ENCODE data around the gene HAPSTR1.

The HAPSTR1 gene

GRCh38 chr16:9118170-9118569 is 26.7 kb downstream of the HAPSTR1 start:
- DNase-seq (ENCODE audit: insufficient read length, low spot score): no peak
- FAIRE-seq: no peak

- DNase-seq (ENCODE audit: insufficient read length, low spot score) (no peak), FAIRE-seq (no peak)
Observed at GRCh38 chr16:9119795-9120194, 28.4 kb downstream of the HAPSTR1 start.

- no peak for DNase-seq (ENCODE audit: insufficient read length, low spot score)
- FAIRE-seq: no peak
Observed at GRCh38 chr16:9122342-9122741, 30.9 kb downstream of the HAPSTR1 start.

- no peak for FAIRE-seq
- no peak for DNase-seq (ENCODE audit: insufficient read length, low spot score)
Observed at GRCh38 chr16:9122969-9123368, 31.5 kb downstream of the HAPSTR1 start.

GRCh38 chr16:9123401-9123800 is 32.0 kb downstream of the HAPSTR1 start:
- DNase-seq (ENCODE audit: insufficient read length, low spot score) (no peak), FAIRE-seq (no peak)

- DNase-seq (ENCODE audit: insufficient read length, low spot score) (no peak), FAIRE-seq (no peak)
Observed at GRCh38 chr16:9123871-9124270, 32.4 kb downstream of the HAPSTR1 start.

- DNase-seq (ENCODE audit: insufficient read length, low spot score): no peak
- no peak for FAIRE-seq
Observed at GRCh38 chr16:9124444-9124843, 33.0 kb downstream of the HAPSTR1 start.

- DNase-seq (ENCODE audit: insufficient read length, low spot score) (no peak), FAIRE-seq (no peak)
Observed at GRCh38 chr16:9124908-9125584, 33.6 kb downstream of the HAPSTR1 start.

GRCh38 chr16:9125658-9126505 is 34.4 kb downstream of the HAPSTR1 start:
- FAIRE-seq (no peak), DNase-seq (ENCODE audit: insufficient read length, low spot score) (no peak)

- DNase-seq (ENCODE audit: insufficient read length, low spot score): no peak
- FAIRE-seq: no peak
Observed at GRCh38 chr16:9126609-9127008, 35.2 kb downstream of the HAPSTR1 start.

GRCh38 chr16:9128346-9129342 is 37.2 kb downstream of the HAPSTR1 start:
- DNase-seq (ENCODE audit: insufficient read length, low spot score) (no peak), FAIRE-seq (no peak)

GRCh38 chr16:9134306-9134705 is 42.9 kb downstream of the HAPSTR1 start:
- DNase-seq (ENCODE audit: insufficient read length, low spot score) (no peak), FAIRE-seq (no peak)

GRCh38 chr16:9134739-9135138 is 43.3 kb downstream of the HAPSTR1 start:
- DNase-seq (ENCODE audit: insufficient read length, low spot score) (peak; percentile 79), FAIRE-seq (no peak)

- FAIRE-seq (no peak), DNase-seq (ENCODE audit: insufficient read length, low spot score) (no peak)
Observed at GRCh38 chr16:9135797-9136196, 44.4 kb downstream of the HAPSTR1 start.

GRCh38 chr16:9136596-9136995 is 45.2 kb downstream of the HAPSTR1 start:
- DNase-seq (ENCODE audit: insufficient read length, low spot score) (no peak), FAIRE-seq (no peak)

GRCh38 chr16:9138021-9138680 is 46.7 kb downstream of the HAPSTR1 start:
- no peak for FAIRE-seq
- DNase-seq (ENCODE audit: insufficient read length, low spot score): no peak

GRCh38 chr16:9138731-9139501 is 47.5 kb downstream of the HAPSTR1 start:
- FAIRE-seq: peak; percentile 79
- peak; percentile 65 for DNase-seq (ENCODE audit: insufficient read length, low spot score)

GRCh38 chr16:9139965-9140364 is 48.5 kb downstream of the HAPSTR1 start:
- peak; percentile 57 for FAIRE-seq
- DNase-seq (ENCODE audit: insufficient read length, low spot score): no peak
